Keratinocyte (primary cell): ENCODE data around the gene TACC3.

Experiments
- CTCF ChIP-seq, 3 experiments: IDR thresholded peaks in 1 of 3; conservative IDR thresholded peaks in 1 of 3; optimal IDR thresholded peaks in 1 of 3; 2 replicates in 2 of 3; 3 replicates in 1 of 3; pipeline versions ENCODE3 to v1.5.1; 2011; ENCODE audit warnings: low read length in 3 of 3, mild to moderate bottlenecking in 3 of 3, moderate library complexity in 2 of 3, control low read depth in 1 of 3, inconsistent platforms in 1 of 3; ENCODE audit not compliant: insufficient read depth in 2 of 3; ENCODE audit errors: extremely low read depth in 1 of 3
- EZH2 ChIP-seq: IDR thresholded peaks from one replicate; pipeline ENCODE4 v1.6.1; 2012; ENCODE audit warnings: inconsistent platforms, mild to moderate bottlenecking, low read length, moderate library complexity

- no peak for TF ChIP-seq EZH2
- TF ChIP-seq CTCF (optimal IDR thresholded peaks at IDR 0.05 in 1 of 3, IDR thresholded peaks at IDR 0.05 in 1 of 3, conservative IDR thresholded peaks at IDR 0.05 in 1 of 3; ENCODE audit: extremely low read depth in 1 of 3, insufficient read depth in 2 of 3, low read length in 3 of 3): no peak
Measured at GRCh38 chr4:1736812-1737211, 15.5 kb downstream of the TACC3 start.
